Skin epidermis (tissue), 12 donors: ENCODE measurements around the gene SEC14L6.
"Not testable (repeated sequence)": the region's sequence is repeated elsewhere in the genome, so short reads cannot be mapped to it uniquely, and the experiment has no call there.

Experiments
- H3K27ac ChIP-seq, 21 experiments: fragments of 200-600 bp; sonication (generic) in 11 of 21; one replicate each; pipeline ENCODE4 v1.5.0; 2020; ENCODE audit warnings: mild to moderate bottlenecking in 3 of 21, inconsistent platforms in 2 of 21, moderate library complexity in 2 of 21
- H3K4me3 ChIP-seq, 7 experiments: fragments of 200-600 bp; sonication (generic) in 2 of 7; one replicate each; pipeline ENCODE4 v1.5.0; 2020; ENCODE audit warnings: inconsistent platforms in 2 of 7, mild to moderate bottlenecking in 2 of 7, moderate library complexity in 1 of 7

Gene SEC14L6

DNA sequence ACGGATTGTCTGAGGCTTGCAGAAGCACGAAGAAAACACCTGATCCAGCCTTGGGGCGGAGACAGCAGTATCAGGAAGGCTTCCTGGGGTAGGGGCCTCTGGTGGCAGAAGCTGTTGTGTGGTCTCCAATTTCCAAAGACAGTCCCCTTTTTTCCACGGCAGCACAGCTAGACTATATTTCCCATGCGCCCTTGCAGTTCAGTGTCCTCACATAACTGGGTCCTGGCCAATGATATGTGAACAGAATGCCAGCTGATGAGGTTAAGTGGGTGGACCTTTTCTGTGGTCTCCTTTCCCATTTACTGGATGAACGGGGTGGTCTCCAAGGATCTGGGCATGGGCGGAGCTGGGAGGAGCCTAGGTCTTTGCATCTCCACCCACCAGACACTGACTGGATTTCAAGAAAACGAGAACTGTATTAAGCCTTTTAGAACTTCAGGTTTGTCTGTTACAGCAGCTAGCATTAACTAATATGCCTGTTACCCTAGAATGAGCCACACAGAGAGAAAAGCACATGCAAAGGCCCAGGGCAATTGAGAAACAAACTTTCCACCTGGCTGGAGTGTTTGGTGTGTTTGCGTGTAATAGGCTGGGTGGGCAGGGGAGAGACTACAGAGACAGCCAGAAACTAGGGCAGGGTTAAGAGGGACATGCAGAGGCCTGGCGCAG is 21.7 kb upstream of the SEC14L6 start:
- no peak overlapping the region for H3K4me3 ChIP-seq
- H3K27ac ChIP-seq = no peak overlapping the region

DNA sequence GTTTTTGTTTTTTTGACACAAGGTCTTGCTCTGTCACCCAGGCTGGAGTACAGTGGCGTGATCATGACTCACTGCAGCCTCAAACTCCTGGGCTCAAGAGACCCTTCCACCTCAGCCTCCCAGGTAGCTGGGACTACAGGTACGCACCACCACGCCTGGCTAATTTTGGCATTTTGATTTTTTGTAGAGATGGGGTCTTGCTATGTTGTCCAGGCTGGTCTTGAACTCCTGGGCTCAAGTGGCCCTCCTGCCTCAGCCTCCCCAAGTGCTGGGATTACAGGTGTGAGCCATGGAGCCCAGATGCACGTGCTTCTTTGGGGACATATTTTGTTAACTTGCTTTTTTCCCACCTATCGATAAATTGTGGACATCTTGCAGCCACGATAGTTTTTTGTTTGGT is 20.7 kb upstream of the SEC14L6 start:
- not testable (repeated sequence) for H3K27ac ChIP-seq, H3K4me3 ChIP-seq

DNA sequence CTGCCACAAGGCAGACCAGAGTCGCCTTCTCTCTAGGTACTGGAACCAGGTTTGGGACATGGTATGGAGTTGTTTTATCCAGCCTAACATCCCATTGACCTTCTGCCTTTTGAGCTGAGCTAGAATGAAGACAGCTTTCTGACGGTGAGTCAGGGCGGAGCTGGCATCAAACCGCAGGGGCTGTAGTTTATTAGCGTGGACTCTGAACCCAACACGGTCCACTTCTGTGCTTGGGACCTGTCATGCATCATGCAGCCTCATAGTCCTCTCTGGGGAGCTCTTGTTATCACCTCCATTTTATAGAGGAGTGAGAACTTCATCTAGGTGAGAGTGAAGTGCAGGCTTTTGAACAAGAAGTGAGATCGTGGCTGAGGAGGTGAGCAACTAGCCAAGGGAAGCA is 19.6 kb upstream of the SEC14L6 start:
- no peak overlapping the region for H3K27ac ChIP-seq
- H3K4me3 ChIP-seq = no peak overlapping the region

DNA sequence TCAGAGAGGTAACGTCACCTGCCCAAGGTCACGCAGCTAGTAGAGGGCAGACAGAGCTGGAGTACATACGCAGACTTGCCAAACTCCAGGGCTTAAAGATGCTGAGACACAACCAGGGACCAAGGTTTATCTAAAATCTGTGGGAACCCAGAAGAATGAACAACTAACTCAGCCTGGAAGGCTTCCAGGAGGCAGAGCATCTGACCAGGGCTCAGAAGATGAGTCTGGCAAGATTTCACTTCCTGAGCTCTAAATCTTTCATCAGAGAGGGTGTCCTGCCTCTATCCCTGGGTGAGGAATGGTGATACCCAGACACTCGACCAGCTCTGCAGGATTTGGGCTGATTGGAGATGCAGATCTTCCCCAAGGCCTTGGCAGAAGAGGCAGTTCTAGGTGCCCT is 18.8 kb upstream of the SEC14L6 start:
- Histone ChIP-seq H3K4me3 (no peak overlapping the region), H3K27ac (no peak overlapping the region)

DNA sequence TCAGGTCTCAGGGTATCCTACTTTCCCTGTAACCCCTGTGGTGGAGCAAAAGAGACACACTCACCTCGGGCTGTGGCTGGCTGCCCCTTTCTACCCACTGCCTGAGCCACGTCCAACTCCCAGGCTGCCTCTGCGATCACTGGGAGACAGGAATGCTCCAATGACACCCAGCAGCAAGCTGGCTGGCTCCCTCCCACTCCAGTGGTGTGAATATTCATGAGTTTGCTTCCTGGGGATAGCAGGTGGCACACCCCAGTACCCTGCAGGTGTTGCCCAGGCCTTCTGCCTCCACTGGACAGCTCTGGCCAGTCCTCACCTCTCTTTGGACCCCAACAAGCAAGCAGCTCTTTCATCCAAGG is 18.2 kb upstream of the SEC14L6 start:
- no peak overlapping the region for H3K4me3 ChIP-seq
- no peak overlapping the region for H3K27ac ChIP-seq

DNA sequence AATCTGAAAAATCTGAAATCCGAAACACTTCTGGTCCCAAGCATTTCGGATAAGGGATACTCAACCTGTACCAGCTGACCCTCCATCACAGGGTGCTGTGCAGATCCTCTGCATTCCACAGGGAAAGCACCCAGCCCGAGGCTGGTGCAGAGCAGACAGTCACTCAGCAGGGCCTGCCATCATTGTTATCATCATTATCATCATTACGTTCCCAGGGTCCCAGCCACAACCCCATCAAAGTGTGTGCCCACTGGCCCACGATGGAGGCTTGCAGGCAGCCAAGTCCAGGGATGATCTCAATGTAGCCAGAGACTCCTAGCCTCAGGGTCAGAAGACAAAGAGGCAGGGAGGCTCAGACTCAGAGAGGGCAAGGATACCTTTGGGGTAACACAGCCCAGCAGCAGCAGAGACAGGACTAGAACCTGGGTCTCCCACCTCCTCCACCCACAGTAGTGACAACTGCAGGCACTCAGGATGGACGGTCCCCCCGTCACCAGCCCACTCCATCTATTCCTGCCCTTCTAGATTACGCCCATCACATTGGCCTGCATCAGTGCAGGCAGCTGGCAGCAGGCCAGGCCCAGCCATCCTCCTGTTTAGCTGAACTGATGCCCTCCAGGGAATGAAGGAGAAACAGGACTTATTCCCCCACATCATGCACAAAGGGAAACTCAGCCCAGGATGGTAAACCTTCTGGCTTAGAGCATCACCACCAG is 17.7 kb upstream of the SEC14L6 start:
- no peak overlapping the region for H3K4me3 ChIP-seq
- no peak overlapping the region for H3K27ac ChIP-seq

DNA sequence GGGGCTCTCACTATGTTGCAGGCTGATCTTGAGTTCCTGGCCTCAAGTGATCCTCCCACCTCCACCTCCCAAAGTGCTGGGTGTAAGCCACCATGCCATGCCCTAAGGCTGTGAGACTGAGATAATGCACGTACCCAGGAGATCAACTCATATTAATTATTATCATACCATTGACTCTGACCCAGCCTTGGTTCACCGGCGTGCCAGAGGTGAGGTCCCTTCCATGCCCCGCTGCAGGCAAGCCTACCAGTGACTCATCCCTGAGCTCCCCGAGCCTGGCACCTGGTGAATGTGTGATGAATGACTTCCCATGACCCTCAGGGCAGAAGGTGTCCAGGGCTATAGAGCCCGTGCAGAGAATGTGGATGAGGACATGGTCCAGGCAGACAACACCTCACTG is 15.8 kb upstream of the SEC14L6 start:
- H3K27ac ChIP-seq = no peak overlapping the region

DNA sequence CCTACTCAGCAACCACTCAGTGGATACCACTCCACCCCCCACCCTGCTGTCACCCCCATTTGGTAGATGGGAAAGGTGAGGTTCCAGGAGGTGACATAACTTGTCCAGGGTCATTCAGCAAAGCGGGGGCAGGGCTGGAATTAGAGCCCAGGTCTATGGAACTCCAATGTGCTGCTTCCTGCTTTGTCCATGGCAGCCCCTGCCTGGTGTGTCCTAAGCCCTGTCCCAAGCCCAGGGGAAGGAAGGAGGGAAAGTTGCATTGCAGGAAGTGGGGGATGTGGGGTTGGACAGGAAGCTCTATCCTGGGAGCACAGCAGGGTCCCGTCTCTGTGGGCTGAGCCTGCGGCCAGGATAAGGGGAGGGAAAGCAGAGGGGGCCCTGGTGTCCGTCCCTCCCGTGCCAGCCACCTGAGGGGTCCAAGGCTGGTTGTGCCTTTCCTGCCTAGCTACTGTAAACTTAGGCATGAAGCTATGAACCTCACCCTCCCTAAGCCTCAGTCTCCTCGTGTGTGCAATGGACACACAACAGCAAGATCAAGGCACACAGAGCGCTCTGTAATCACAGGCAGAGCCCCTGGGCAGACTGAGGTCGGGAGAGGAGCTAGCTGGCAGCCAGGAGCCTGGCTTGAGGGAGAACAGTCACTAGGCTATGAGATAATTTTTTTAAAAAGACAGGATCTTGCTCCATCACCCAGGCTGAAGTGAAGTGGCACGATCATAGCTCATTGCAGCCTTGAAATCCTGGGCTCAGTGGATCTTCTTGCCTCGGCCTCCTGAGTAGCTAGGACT is 15.1 kb upstream of the SEC14L6 start:
- no peak overlapping the region for H3K27ac ChIP-seq
- no peak overlapping the region for H3K4me3 ChIP-seq

More for the DNA sequence above, 15.8 kb upstream of the SEC14L6 start:
- H3K4me3 ChIP-seq = no peak overlapping the region

DNA sequence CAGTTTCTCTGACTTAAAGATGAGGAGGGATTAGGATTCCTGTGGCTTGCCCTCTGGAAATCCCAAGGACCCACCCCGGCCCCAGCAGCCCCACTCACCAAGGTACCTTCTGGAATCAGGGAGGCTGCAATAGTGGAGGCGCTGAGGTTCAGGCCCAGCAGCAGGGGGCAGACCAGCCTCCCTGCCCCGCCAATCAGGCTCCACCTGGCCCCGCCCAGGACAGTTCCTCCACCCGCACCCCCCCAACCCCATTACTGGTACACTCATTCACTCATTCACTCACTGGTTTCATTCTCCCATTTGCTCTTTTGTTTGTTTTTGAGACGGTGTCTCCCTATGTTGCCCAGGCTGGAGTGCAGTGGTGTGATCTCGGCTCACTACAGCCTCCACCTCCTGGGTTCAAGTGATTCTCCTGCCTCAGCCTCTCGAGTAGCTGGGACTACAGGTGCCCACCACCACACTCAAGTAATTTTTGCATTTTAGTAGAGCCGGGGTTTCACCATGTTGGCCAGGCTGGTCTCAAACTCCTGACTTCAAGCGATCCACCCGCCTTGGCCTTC is 14.2 kb upstream of the SEC14L6 start:
- H3K4me3 ChIP-seq, H3K27ac ChIP-seq: not testable (repeated sequence)

DNA sequence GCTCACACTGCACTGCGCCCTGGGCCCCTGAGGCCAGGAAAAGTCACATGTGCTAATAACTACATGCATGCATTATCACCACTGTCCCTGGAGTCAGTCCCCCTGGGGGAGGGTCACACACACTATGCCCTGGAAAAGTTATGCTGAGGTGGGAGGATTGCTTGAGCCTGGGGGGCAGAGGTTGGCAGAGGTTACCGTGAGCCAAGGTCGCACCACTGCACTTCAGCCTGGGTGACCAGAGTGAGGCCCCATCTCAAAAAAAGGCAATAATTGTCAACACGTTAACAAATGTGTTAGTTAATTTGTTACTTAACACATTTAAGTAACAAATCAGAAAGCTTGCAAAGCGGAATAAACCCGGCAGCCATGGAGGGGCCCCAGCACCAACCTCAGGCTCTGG is 13.3 kb upstream of the SEC14L6 start:
- H3K27ac ChIP-seq = no peak overlapping the region
- no peak overlapping the region for H3K4me3 ChIP-seq

DNA sequence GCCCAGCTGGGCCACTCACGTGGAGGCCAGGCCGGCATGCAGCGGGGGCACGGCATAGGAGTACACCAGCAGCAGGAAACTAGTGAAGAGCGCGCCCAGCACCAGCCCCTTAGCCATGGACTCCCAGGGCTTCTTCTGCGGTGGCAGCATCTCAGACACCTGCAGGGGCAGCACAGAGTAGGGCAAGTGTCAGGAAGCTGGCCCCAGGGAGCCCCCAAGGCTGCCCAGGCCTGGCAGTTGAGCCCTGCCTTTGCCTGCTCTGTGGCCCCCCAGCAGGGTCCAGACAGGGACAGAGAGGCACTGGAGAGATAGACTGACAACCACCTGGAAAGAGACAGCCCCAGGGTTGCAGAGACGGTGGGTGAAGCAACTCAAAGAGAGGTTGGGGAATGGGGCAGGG is 10.7 kb upstream of the SEC14L6 start:
- no peak overlapping the region for H3K4me3 ChIP-seq
- H3K27ac ChIP-seq = no peak overlapping the region

DNA sequence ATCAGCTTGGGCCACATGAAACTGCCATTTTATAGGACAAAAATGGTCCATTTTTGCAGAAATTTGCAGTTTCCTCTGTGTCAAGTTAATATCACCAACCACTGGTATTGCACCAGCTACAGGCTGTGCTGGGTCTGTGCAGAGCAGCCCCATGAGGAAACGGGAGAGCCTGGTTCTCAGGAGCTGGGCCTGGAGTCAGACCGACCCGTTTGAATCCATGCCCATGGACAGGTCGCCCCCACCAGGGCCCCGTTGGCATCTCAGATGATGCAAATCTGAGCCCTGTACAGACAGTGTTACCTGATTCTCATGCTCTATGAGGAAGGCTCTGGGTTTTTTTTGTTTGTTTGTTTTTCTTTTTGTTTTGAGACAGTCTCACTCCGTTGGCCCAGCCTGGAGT is 9.8 kb upstream of the SEC14L6 start:
- no peak overlapping the region for H3K27ac ChIP-seq
- H3K4me3 ChIP-seq = no peak overlapping the region

DNA sequence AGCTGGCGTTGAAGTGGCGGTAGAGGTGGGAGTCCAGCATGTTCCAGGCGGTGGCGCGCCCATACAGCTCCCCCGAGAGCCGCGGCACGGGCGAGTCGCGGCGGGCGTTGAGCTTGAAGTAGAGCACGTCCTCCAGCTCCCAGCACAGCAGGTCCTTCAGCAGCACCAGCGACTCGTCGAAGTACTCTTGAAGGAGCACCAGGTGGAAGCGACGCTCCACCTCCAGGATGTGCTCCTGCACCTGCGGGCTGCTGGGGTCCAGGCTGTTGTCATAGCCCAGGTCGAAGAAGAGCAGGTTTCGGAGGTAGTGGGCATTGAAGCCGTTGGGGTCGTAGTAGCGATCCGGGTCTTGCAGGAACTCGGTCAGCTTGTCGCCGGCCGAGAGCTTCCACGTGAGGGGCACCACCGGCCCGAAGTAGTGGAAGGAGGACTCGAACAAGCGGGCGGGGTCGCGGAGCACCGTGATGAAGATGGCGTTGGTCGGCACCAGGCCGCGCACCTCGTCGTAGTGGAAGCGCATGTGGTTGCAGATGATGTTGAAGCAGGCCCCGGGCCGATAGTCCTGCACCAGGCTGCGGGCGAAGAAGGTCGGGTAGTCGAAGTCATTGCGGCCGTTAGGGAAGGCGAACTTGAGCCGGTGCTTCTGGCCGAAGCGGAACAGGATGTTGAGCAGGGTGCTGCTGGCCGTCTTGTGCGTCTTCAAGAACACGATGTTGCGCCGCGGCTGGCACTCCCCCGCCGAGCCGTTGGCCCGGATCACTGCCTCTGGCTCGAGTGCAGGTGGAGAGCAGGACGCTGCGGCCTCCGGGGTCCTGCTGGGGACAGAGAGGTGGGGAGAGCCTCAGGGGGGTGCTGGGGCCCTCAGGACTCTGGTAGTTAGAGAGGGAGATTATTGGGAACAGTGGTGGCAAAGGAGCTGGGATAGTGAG is 9.0 kb upstream of the SEC14L6 start:
- no peak overlapping the region for H3K4me3 ChIP-seq
- H3K27ac ChIP-seq = no peak overlapping the region

DNA sequence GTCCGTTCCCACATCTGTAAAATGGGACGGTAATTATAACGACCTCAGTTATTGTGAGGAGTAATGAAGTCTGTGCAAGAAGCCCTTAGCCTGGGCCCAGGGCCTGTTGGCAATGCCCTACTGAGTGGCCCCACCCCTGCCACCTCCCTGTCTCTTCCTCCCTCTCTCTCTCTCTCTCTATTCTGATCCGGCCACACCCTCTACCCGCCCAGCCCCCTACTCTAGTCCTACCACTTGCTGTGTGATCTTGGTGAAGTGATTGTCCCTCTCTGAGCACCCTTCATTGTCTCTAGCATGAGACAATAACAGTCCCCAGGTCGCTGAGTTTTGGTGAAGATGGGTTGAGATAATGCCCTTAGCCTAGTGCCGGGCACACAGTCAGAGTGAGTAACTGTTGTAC is 7.4 kb upstream of the SEC14L6 start:
- no peak overlapping the region for H3K4me3 ChIP-seq
- no peak overlapping the region for H3K27ac ChIP-seq

DNA sequence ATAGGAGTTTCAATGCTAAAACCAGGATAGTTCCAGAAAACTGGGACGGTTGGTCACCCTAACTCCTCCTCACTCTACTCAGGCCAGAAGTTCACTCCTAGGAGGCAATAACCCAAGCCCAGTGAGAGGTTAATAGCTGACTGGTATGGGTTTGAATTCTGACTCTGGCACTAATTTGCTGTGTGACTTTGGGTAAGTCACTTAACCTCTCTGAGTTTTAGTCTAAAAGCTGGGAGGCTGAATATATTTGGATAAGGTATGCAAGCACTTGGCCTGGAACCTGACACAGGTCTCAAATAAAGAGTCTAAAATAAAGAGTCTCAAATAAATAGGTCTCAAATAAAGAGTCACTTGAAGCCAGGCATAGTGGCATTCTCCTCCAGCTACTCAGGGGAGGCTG is 6.2 kb upstream of the SEC14L6 start:
- H3K4me3 ChIP-seq = no peak overlapping the region
- no peak overlapping the region for H3K27ac ChIP-seq

DNA sequence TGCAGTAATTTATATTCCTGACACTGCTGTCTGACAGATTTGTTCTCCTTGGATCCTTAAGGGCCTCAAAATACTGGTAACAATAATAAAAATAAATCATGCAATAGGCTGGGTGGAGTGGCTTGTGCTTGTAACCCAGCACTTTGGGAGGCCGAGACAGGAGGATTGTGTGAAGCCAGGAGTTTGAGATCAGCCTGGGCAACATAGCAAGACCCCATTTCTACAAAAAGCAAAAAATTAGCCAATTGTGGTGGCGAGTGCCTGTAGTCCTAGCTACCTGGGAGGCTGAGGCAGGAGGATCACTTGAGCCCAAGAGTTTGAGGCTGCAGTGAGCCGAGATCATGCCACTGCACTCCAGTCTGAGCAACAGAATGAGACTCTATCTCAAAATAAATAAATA is 5.3 kb upstream of the SEC14L6 start:
- H3K27ac ChIP-seq, H3K4me3 ChIP-seq: not testable (repeated sequence)

DNA sequence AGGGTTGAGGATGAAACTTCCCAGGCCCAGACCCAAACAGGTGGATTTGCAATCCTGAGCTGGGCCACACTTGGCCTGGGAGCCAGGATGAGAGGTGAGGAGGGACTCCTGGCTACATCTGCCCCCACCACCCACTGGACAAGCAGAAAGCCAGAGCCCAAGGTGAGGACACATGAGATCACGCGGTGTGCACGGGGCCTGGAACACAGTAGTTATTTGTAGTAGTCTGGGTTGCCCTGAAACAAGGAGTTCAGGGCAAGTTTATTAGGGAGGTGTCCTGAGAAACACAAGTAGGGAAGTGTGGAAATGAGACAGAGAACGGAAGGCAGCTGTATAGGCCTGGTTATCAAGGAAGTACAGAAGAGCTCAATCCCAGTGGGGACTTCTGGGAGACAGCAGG is 647 bp upstream of the SEC14L6 start:
- H3K4me3 ChIP-seq = no peak overlapping the region
- H3K27ac ChIP-seq = no peak overlapping the region

DNA sequence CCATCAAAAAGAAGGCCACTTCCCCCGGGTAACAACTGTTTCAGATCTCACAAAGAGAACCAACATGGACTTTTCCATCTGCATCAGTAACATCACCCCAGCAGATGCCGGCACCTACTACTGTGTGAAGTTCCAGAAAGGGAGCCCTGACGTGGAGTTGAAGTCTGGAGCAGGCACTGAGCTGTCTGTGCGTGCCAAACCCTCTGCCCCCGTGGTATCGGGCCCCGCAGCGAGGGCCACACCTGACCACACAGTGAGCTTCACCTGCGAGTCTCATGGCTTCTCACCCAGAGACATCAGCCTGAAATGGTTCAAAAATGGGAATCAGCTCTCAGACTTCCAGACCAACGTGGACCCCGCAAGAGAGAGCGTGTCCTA is 3.7 kb downstream of the SEC14L6 start:
- no peak overlapping the region for H3K27ac ChIP-seq
- H3K4me3 ChIP-seq = peak overlapping the region in 2 of 7 experiments; percentile 14 to 20

DNA sequence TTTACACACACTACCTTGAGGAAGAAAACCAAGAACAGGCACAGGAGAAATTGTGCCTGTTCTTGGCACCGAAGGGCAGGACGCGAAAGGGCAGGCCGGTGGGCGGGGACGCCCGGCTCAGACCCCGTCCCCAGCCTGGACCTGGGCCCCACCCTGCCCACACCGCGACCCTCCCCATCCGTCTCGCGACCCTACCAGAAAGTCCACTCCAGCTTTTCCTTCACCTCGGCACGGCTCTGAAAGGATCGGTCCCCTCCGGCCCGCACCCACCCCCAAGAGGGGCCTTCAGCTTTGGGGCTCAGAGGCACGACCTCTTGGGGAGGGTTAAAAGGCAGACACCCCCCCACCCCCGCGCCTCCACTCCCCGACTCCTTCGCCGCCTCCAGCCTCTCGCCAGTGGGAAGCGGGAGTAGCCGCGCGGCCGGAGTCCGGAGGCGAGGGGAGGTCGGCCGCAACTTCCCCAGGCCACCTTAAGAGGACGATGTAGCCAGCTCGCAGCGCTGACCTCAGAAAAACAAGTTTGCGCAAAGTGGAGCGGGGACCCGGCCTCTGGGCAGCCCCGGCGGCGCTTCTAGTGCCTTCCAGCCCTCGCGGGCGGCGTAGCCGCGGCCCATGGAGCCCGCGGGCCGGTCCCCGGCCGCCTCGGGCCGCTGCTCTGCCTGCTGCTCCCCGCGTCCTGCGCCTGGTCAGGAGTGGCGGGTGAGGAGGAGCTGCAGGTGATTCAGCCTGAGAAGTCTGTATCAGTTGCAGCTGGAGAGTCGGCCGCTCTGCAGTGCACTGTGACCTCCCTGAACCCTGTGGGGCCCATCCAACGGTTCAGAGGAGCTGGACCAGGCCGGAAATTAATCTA is 4.4 kb downstream of the SEC14L6 start:
- no peak overlapping the region for H3K27ac ChIP-seq
- peak overlapping the region in 4 of 7 experiments; percentile 9 to 20 (median 15) for H3K4me3 ChIP-seq
